C4-2B (cell line): ENCODE data around the gene TMIGD1.

ENCODE experiments used
- H3K27ac ChIP-seq: fragments of 450-650 bp; 2 replicates; pipeline ENCODE4 v1.5.1; 2017
- CTCF ChIP-seq: fragments of 450-650 bp; conservative IDR thresholded peaks from 2 replicates; pipeline ENCODE4 v1.5.1; 2017; ENCODE audit warnings: mild to moderate bottlenecking
- ZFX ChIP-seq: fragments of 450-650 bp; IDR thresholded peaks from 2 replicates; pipeline ENCODE4 v1.6.1; 2017

Gene TMIGD1

DNA sequence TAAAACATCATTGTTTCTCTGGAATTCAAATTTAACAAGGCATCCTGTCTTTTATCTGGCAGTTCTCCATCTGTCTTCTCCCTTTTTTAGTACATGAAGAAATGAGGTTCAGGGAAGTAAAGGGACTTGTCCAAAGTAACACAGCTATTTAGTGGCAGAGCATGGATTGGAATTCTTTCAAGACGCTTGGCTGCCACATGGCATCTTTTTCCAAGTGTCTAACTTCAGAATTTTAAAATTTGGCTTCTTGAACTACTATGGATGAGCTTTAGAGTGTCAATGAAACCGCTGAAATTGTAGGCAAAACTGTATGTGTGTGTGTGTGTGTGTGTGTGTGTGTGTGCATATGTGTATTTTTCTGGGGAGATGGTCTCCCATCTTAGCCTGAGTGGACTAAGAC lies 5.2 kb upstream of the TMIGD1 start:
- no peak overlapping the region for H3K27ac ChIP-seq
- TF ChIP-seq ZFX, result no peak
- TF ChIP-seq CTCF, result no peak

GRCh38 chr17:30337393-30337999 lies 3.6 kb upstream of the TMIGD1 start:
- TF ChIP-seq ZFX (no peak), CTCF (no peak)
- no peak overlapping the region for H3K27ac ChIP-seq

DNA sequence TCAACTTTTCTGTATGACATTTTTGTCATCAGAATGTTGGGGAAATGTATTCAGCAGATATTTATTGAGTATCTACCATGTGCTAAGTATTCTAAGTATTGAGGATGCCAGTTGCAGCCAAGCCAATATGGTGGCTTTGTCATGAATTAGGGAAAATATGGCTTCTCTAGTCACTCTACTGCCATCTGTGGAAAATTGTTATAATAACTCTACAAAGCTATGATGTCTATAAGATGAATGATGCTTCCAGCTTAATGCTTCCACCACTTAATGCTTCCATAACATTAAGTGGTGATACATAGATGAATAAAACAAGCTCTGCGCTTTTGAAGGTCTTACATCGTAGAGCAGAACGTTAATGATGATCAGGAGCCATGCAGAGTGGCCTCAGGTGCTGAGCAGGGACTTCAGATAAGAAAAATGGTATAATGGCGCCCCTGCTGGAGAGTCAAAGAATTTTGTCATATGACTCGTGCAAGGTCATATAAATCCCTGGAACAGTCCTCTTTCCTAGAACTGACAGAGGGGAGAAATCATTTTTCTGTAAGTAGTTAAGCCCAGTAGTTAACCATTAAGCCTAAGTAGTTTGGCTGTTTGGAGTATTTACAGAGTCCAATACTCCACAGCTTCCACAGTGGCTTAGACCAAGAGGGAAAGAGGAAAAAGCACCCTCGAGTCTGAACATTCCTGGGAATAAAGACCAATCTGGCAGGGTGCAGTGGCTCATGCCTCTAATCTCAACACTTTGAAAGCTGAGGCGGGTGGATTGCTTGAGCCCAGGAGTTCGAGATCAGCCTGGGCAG lies 2.7 kb upstream of the TMIGD1 start:
- TF ChIP-seq CTCF, result peak; percentile 94
- TF ChIP-seq ZFX, result no peak
- no peak overlapping the region for H3K27ac ChIP-seq

DNA sequence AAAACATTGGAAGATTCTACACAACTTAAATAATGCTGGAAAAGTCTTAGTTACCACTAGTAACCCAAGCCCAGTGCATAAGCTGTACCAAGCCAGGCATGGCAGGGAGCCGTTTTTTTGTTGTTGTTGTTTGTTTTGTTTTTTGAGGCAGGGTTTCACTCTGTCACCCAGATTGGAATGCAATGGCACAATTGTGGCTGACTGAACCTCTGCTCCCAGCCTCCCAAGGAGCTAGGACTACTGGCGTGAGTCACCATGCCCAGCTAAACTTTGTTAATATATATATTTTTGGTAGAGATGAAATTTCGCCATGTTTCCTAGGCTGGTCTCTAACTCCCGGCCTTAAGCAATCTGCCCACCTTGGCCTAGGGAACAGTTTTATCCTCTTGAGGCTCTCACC lies 564 bp upstream of the TMIGD1 start:
- TF ChIP-seq CTCF (no peak), ZFX (no peak)
- H3K27ac ChIP-seq, result no peak overlapping the region

DNA sequence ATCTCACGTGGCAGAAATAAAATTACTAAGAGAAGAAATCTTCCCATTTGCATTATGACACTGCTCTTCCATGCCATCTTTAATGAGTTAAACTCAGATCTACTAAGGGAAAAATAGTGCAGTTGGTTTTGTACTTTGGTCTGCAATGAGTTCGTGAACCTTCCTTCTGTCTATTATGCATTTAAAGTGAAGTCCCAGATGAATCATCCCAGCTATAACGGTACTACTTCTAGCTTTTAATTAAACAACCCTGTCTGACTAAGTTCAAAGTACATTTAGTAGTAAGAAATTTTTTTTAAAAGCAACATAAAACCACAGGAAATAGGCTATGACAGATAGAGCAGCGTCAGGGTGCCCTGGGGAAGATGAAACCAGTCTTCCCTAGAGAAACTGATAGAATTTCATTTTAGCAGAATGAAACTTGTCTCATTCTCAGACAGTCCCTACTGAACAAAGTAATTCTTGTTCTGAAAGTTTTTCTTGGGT lies 1.8 kb downstream of the TMIGD1 start:
- no peak overlapping the region for H3K27ac ChIP-seq
- TF ChIP-seq CTCF (no peak), ZFX (no peak)

GRCh38 chr17:30326809-30327208 lies 7.0 kb downstream of the TMIGD1 start:
- TF ChIP-seq ZFX (no peak), CTCF (no peak)
- H3K27ac ChIP-seq, result no peak overlapping the region

DNA sequence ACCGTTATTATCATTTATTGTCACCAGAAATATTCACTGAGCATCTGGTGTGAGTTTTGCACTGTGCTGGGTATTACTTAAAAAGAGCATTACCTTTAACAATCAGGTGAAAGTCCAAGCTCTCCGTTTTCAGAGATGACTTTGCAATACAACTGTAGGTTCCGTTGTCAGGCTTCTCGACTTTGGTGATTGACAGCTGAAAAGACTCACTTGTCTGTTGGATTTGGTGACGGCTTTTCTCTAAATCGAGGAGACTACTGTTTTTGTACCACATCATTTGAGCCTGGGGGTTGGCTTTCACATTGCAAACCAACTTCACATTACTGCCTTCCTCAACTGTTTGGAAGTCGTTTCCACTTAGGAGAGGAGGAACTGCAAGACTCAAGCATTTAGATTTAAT lies 9.1 kb downstream of the TMIGD1 start:
- H3K27ac ChIP-seq, result no peak overlapping the region
- TF ChIP-seq CTCF (no peak), ZFX (no peak)
